Measurements from ENCODE around the gene CASP4.
"Not testable (repeated sequence)": the region's sequence is repeated elsewhere in the genome, so short reads cannot be mapped to it uniquely, and the experiment has no call there.

CASP4 gene

DNA sequence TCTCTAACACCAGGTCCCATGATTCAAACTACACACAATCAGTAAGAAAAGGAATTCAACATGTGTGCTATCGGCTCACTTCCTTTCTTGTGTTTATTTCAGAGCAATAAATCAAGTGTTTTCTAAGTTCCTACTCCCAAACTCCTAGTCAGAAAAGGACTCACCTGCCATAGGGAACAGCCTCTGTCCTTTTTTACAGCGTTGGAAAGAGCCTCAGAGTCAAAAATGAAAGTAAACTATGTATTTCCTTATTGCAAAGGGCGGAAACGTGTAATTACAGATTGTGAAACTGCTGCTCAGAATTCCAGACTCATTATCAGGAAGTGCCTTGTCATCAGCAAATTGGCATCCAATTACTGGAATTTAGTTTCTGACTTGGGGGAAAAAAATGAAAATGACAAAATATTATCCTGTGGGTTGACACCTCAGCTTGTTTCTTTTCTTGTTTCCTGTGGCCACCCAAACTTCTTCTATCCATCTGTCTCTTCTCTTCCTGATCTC, at the start of gene CASP4:
Gene CASP4, minus strand, starts transcription at position 220 of the 501 bp plus-strand sequence. Its CDS starts 49 bp downstream, at position 171.
- DNase-seq = peak; percentile 81

DNA sequence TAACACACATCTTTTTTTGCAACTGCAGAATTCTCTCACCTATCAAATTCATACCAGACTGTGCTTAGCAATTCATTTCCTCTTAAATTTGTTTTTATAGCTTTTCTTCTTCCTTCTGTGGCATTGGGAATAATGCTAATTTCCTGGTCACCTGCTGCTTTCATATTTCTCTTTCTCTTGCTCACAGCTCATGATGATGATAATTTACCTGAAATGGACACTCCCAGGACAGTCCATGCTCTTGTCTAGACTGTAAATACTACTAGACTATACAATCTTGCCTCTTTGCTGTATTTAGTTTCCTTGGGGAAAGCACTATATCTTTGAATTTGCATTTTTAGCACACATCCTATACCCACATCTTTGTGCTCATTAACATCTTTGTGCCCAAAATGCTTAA, 39.1 kb upstream of the CASP4 start:
- no peak for DNase-seq

DNA sequence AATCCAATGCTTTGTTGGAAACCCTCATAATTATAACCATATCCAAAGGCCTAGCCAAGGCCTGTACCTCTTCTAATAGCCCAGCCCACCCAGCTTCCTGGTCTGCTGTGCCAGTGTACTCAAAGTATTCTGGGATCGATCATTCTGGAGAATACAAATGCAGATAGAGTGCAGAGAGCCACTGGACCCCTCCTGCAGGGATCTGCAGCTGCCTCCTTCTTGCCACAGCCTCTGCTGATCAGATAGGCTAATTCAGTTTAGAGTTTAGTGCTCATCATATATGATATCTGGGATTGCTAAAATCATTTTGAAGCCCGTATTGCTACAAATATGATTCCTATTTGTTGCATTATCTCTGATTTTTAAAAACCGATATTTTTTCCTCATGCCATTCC, 37.1 kb upstream of the CASP4 start:
- DNase-seq = no peak

DNA sequence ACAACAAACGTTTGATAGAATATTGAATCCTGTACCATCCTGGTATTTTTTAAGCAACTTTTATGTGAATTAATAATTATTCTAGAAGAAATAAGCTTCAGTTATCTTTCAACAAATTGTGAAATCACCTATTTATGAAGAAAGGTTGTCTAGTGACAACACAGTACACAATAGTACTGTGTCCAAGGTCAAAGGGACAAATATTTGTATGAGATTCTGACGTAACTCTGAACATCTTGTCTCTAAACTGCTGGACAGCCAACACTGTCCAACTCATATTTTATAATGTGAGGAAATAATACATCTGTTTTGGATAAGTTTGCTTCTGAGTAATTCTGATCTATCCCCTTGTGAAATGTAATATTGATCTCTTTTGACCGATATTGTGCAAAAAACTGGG, 35.6 kb upstream of the CASP4 start:
- DNase-seq = no peak

DNA sequence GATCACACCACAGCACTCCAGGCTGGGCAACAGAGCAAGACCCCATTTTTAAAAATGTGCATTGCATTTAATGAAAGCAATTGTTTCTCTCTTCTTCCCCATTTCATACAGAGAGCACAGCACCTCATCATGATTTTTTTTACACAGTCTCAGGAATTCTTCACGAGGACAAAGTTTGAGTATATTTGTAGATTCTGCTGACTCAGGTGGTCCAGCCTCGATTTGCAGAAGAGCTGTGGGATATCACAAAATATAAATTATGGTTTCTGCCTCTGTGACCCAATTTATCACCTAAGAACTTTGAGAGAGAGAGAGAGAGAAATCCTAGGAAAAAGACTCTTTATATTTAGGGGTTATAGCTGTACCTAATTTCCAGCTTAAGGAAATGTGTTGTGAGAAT, 34.8 kb upstream of the CASP4 start:
- no peak for DNase-seq

DNA sequence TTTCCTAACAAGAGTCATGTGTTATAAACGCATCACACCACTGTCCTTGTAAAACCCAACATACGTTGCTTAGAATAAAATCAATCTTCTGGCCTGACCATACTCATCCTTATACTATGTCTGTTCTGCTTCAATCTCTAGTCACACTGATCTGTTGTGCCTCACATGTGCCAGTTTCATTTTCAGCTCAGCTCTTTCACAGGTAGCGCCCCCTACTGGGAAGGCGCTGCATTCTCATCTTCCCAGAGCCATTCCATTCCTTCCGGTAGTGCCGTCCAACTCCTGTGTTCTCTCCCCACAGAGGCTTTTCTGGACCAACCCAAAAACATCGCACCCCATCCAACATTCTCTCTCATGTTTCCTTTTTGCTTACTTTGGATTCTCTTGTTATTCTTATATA, 32.4 kb upstream of the CASP4 start:
- peak; percentile 17 for DNase-seq

DNA sequence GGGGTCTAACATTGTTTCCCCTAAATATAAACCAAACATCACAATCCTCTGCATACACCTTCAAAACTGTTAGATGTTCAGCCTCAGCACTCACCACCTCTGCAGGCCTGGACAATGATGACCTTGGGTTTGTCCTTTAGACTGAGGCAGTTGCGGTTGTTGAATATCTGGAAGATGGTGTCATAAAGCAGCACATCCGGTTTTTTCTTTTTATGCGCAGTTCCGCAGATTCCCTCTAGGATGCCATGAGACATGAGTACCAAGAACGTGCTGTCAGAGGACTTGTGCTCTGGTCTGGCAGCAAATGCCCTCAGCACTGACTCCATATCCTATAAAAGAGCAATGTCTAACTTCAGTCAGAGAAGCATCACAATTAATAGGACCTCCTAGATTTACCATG, 31.8 kb upstream of the CASP4 start:
- DNase-seq = peak; percentile 25

DNA sequence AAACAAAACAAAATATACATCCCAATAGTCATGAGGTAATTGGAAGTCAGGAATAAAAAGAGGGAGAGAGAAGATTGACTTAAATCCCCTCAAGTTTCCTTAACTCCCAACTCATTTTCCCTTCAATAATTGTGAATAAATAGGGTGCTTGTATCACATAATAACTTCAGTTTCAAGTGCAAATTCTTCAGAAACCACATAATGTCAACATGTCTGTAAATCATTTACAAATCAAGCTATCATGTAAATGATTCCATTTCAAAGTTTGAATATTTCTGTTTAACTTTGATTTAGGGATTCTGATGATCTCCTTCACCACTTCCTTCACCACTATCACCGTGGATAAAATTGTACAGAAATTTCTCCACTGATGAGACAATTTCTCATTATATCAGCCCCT, 31.3 kb upstream of the CASP4 start:
- no peak for DNase-seq

DNA sequence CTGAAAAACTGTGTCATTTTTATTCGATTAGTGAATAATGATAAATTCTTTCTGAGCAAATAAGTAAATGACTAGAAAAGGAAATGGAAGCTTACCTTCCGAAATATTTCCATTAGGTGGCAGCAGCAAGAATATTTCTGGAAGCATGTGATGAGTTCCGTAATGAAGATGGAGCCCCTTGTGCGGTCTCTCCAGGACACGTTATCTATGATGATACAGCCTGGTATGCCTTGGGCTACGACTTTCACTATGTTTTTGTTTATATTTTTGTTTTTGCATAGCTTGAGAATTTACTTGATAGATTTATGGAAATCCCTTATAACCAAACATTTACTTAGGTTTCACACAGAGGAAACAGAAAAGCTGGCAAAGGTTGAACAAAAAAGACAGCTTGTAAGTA, 28.9 kb upstream of the CASP4 start:
- peak; percentile 13 for DNase-seq

DNA sequence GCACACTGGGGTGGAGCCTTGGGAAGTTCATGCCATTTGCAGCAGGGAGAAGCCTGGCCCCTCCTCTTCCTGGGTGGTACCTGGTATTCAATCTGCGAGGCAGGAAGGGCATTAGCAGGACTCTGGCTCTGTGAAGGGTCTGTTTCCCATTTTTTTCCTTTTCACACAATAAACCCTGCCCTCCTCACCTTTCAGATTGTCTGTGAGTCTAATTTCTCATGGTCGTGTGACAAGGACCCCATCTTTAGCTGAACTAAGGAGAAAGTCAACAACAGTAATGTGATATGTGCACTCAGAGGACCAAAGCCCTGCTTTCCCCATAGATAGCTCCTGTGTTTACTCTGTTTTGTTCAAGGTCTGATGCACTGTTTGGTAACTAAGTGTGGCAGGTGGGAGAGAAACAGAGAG, 26.6 kb upstream of the CASP4 start:
- DNase-seq = no peak

DNA sequence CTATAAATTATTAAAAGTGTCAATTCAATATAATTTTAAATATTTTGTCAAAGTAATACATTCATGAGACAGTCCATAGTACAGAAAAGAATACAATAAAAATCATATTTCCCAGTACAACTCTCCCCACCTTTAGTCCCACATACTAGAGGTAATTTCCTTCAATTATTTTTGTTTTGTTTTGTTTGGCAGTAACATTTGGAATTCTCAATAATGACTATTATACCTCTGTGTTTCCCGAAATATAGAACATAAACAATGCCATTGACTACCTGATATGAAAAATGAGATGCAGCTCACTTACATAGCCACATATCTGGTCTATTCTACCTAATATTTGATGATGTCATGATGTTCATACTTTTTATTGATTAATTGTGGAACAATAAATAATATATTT, 24.4 kb upstream of the CASP4 start:
- DNase-seq = no peak

DNA sequence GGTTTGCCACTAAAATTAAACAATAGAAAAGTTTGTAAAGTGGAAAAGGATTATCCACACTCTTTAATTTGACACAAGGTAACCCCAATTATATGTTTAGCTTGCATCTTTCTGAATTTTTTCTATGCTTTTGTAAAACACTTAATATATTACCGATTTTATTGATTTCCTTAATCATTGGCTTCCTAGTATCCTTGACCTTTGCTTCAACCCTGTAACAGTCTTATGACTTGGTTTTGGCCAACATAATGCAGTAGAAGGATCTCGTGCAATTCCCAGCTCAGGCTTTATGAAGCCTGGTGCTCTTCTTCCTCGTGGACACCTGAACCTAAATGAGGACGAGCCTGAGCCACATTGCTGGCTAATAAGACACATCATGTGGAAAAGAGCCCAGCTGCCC, 23.6 kb upstream of the CASP4 start:
- DNase-seq = no peak

DNA sequence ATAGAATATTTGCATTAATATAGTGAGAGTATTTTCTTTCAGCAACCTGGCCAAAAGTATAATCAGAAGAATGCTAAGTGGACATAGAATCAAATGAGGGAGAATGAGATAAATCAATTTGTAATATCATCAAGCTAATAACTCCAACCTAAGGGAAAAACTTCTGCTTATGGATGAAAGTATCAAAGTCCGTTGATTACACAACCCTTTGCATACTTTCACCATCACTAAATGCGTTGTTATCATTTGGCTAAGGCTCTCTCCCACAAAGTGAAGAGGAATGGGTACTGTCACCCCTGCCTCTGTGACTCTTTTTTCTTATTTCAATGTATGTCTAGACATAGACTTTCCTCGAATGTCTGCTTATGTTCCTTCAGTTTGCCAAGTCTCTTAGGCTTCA, 16.4 kb upstream of the CASP4 start:
- no peak for DNase-seq

DNA sequence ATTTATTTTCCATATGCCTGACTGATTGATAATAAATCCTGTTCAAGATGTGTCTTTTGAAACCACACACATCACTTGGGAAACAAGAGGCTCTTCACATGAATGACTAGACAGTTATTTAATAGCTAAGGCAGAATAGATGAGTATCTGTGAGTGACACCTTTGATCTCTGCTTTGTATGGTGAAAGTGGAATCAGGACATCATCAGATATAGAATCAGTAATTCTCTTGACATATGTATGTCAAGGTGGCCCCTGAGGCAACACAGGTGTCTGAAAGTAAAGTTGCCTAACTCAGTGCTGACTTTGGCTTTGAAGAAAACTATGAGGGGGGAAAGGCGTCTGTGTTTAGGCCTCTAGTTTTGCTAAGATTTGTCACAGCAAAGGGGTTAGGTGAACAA, 11.5 kb upstream of the CASP4 start:
- DNase-seq = no peak

DNA sequence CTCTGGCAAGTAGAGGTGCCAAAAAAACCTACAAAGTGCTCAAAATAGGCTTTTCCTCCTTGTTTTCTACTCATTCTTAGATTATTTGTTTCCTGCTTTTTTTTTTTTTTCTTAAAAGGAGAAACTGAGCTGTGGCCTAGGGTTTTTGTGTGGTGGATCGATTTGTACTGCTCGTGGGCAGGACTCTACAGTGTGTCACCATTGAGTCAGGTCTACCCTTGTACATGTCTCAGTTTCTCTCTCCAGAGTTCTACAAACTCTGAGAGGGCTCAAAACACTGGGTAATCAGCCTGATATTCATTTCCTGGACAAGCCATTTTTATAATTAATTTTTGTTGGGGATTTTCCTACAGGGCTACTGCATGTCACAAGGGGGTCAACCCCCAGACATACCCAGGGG, 5.2 kb upstream of the CASP4 start:
- no peak for DNase-seq

DNA sequence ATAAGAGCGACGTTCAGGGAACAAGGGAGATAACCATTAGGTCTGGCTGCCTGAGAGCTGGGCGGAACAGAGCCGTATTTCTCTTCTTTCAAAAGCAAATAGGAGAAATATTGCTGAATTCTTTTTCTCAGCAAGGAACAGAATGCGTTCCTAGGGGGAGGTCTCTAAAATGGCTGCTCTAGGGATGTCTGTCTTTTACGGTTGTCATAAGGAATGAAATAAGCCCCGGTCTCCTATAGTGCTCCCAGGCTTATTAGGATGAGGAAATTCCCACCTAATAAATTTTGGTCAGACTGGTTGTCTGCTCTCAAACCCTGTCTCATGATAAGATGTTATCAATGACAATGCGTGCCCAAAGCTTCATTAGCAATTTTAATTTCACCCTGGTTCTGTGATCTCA, 4.5 kb upstream of the CASP4 start:
- DNase-seq = not testable (repeated sequence)

DNA sequence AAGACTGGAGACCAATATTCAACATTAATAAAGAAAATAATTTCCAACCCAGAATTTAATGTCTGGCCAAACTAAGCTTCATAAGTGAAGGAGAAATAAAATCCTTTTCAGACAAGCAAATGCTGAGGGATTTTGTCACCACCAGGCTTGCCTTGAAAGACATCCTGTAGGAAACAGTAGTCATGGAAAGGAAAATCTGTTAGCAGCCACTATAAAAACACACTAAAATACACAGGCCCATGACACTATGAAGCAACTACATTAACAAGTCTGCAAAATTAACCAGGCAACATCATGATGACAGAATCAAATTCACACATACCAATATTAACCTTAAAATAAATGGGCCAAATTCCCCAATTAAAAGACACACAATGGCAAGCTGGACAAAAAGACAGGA, 2.4 kb upstream of the CASP4 start:
- DNase-seq = no peak

DNA sequence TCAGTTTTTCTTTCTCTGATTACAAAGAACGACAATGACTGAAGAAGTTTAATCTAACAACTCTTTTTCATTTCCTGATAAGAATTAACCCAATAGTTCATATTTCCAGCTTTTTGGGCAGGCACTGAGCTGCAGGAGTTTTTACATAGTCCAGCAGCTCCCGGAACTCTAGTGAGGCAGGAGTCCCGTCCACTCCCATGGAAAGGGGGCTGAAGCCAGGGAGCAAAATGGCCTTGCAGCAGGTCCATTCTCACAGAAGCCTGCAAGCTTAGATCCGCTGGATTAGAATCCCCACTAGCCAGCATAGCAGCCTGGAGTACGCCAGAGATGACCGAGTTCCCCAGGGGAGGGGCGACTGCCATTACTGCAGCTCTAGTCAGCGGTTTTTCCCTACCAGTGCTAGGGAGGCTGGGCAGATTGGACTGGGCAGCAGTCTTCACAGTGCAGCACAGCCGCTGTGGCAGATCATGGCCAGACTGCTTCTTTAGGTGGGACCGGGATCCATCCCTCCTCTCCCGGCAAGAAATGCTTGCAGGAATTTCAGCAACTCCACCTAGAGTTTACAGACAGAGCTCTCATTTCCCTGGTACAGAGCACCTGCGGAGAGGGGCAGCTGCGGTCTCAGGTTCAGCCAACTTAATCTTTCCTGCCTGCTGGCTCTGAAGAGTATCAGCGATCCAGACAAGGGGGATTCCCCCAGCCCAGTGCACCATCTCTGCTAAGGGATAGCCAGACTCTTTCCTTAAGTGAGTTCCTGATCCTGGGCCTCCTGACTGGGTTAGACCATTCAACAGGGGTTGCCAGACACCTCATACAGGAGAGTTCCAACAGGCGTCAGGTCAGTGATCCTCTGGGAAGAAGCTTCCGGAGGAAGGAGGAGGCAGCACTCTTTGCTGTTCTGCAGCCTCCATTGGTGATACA, 742 bp upstream of the CASP4 start:
- no peak for DNase-seq

DNA sequence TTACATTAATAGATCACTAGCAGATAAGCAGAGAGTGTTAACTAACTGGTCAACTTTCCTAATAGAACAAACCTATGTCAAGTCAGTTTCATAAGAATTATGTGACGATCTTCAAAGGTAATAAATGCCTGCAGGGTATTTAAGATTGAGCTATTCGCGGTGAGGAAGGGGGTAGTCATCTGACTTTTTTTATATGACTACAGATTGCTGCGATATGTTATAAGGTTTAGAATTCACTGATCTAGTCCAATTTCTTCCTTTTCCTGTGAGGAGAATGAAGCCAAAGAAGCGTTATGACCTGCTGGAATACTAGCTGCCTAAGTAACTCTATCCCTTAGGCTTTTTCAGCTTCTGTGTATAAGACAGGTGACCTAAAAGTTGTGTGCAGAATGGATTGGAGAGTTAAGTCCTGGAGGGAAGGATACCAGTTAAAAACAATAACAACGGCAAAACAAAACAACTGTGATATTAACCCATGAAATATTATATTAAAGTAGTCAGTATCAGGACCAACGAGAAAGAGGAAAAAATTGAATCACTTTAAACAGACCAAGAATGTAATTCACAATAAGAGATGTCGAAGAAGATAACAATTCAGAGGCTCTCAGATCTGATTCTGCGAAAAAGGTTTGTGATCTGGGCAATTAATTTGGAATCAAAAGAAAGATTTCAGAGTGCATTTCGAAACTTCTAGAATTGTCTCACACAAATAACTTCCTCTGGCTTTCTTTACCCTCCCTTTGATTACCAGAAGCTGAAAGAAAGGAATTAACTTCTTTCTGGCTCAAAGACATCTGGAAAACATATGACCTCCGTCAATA, 630 bp downstream of the CASP4 start:
- DNase-seq = peak; percentile 20

DNA sequence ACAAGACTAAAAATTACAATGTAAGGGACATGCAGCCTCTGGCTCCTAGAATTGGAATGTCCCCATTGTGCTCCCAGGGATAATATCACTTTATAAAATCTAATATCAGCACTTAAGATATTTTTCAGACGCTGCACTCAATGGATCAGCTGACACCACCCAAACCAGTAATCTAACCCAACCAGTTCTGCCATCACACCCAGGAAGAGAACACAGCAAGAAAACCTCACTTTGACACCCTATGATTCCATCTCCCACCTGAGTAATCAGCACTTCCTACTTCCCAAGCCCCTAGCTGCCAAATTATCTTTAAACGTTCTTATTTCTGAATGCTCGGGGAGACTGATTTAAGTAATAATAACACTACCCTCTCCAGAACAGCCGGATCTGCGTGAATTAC, 2.6 kb downstream of the CASP4 start:
- DNase-seq = no peak

DNA sequence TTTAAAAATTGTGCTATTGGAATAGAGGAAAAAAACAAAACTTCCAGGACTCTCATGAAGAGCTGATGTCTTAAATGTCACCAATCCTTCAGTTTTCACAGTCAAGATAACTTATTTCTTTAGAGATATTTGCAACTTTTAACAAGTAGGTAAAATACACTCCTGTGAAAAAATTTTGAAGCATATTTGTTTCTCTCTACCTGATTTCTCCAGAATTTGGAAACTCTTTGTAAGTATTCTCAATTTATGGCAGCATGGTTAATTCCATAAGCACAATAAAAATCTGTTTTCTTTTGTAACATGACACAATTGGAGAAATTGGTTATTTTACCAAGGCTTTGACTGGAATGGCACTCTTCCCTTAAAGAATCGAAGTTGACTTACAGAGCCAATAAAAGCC, 4.1 kb downstream of the CASP4 start:
- DNase-seq = peak; percentile 16

DNA sequence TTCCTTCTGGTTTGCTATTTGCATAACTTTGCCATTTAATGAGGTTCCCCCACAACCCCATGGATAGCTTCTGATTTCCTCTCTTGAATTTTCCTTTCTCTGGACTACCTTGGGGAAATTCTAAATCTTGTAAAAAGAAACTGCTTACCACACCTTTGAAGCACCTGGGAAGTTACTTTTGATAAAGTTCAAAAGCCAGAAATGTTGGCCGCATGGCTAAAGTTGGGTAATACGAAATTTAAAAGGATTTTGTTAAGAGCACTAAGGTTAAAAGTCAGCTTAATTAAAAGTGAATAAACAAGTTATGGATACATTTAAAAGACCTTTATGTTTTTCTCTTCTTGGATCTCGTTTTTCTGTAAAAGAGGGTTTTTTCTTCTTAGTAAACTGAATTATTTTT, 5.5 kb downstream of the CASP4 start:
- no peak for DNase-seq

DNA sequence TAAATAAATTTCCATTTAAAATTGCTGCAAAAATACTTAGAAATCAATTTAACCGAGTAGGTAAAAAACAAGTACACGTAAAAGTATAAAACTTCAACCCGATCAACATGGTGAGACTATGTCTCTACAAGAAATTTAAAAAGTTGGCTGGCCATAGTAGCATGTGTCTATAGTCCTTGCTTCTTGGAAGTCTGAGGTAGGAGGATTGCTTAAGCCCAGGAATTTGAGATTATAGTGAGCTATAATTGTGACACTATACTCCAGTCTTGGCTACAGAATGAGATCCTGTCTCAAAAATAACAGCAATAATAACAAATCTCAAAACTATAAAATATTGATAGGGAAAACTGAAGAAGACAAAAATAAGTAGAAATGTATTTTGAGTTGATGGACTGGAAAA, 11.1 kb downstream of the CASP4 start:
- no peak for DNase-seq

DNA sequence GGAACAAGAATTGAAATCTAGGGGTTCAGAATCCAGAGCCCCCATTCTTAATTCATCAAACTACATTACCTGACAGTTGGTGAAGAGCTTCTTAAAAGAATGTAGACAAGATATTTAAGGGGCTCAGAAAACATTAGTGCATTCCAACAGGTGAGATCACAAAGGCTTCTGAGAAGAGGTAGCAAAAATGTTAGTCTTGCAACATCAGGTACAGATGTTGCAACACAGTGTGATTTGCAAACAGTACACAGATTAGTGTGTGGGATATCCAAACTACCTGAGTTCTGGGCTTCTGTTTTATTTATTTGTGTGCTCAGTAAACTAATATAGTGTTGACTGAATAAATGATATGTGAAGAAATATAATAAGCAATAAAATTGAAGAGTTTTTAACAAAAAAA, 11.8 kb downstream of the CASP4 start:
- no peak for DNase-seq

Data from hematopoietic multipotent progenitor cell treated with erythropoietin and hydrocortisone succinate and interleukin-3 and kit ligand, for 4 days (in vitro differentiated cells).